Vagina (tissue), 2 donors: Measurements from ENCODE around the gene S100A12. TPM values are rescaled to one million over a fixed set of nuclear protein-coding genes. Genes with fewer than 3 reads are reported as not detected.

ENCODE experiments used
- DNase-seq, 2 donors: peaks; one replicate each; pipeline ENCODE4 v3.0.0-alpha.2; 2017; ENCODE audit errors: extremely low spot score in 2 of 2
- H3K27ac ChIP-seq: fragments of 200-600 bp; sonication (generic); one replicate; pipeline ENCODE4 v1.5.1; 2019
- H3K27me3 ChIP-seq: fragments of 200-600 bp; sonication (generic); one replicate; pipeline ENCODE4 v1.5.1; 2019
- H3K36me3 ChIP-seq, 2 donors: fragments of 200-600 bp; sonication (generic); one replicate each; pipeline ENCODE4 v1.5.1; 2017 to 2019
- H3K4me1 ChIP-seq: fragments of 200-600 bp; sonication (generic); one replicate; pipeline ENCODE4 v1.5.1; 2019
- H3K4me3 ChIP-seq, 2 donors: fragments of 200-600 bp; sonication (generic); 1 replicate in 1 of 2; 2 replicates in 1 of 2; pipeline ENCODE4 v1.5.1; 2016 to 2019
- H3K9me3 ChIP-seq: fragments of 200-600 bp; sonication (generic); one replicate; pipeline ENCODE4 v1.5.1; 2019
- CTCF ChIP-seq, 3 experiments: fragments of 450-650 bp in 2 of 3; fragments of 200-600 bp in 1 of 3; sonication (generic) in 1 of 3; IDR thresholded peaks; one replicate each; pipeline ENCODE4 v1.5.1; 2017 to 2019; ENCODE audit warnings: antibody characterized with exemption in 3 of 3, mild to moderate bottlenecking in 2 of 3, moderate library complexity in 2 of 3
- POLR2A ChIP-seq, 2 donors: fragments of 450-650 bp; IDR thresholded peaks; one replicate each; pipeline ENCODE4 v1.6.1; 2017; ENCODE audit warnings: antibody characterized with exemption in 2 of 2, mild to moderate bottlenecking in 2 of 2, moderate library complexity in 2 of 2
- POLR2AphosphoS5 ChIP-seq, 2 donors: sonication (generic); formaldehyde crosslinking; IDR thresholded peaks; one replicate each; pipeline ENCODE4 v1.9.0; 2017; ENCODE audit warnings: antibody characterized with exemption in 2 of 2, mild to moderate bottlenecking in 2 of 2, low read depth in 1 of 2; ENCODE audit not compliant: insufficient read depth in 1 of 2
- intact Hi-C: fragments of 100-400 bp; cut with DNase I; formaldehyde crosslinking; loops from one replicate; pipeline ENCODE4 v1.15.1; 2023
- total RNA-seq: library from RNA; depleted of rRNA; stranded (reverse); fragments of >200 nt; gene quantifications from one replicate; pipeline ENCODE4 v1.2.3, GENCODE V29; 2016

Gene S100A12
- total RNA-seq, 1 donor from 2014 or later, result 4.2 TPM

GRCh38 chr1:153390938-153391710, 15.7 kb upstream of the S100A12 start, which contains the start of gene S100A8:
TSS of gene S100A8 (minus strand) at chr1:153391073. CDS start at chr1:153390535, 538 bp downstream.
- H3K9me3 ChIP-seq, result no peaks in the 10 kb centered on the region
- H3K27ac ChIP-seq, result peak within 1 kb of the TSS; percentile 37
- no peak for TF ChIP-seq POLR2A (IDR thresholded peaks at IDR 0.05)
- peak in 1 of 2 donors; percentile 16 for TF ChIP-seq POLR2AphosphoS5 (IDR thresholded peaks at IDR 0.05; ENCODE audit: insufficient read depth in 1 of 2, low read depth in 1 of 2)
- H3K4me3 ChIP-seq, result peak within 1 kb of the TSS in 1 of 2 donors; percentile 23
- DNase-seq, result peak; percentile 84 to 86
- H3K36me3 ChIP-seq, result no peaks in the 10 kb centered on the region
- no peaks in the 10 kb centered on the region for H3K27me3 ChIP-seq
- H3K4me1 ChIP-seq, result no peaks in the 10 kb centered on the region
- intact Hi-C loops, result no loop called here

- Histone ChIP-seq H3K27me3 (no peaks in the 10 kb centered on the region), H3K27ac (peak overlapping the region; percentile 37), H3K9me3 (no peaks in the 10 kb centered on the region), H3K4me1 (no peaks in the 10 kb centered on the region), H3K36me3 (no peaks in the 10 kb centered on the region), H3K4me3 (peak overlapping the region in 1 of 2 donors; percentile 23)
- DNase-seq, result peak in 1 of 2 donors; percentile 52
- intact Hi-C loops, result no loop called here
- TF ChIP-seq POLR2AphosphoS5 (IDR thresholded peaks at IDR 0.05; ENCODE audit: insufficient read depth in 1 of 2, low read depth in 1 of 2) (no peak), POLR2A (IDR thresholded peaks at IDR 0.05) (no peak), CTCF (IDR thresholded peaks at IDR 0.05) (no peak)
Measured at GRCh38 chr1:153389973-153390879, 14.8 kb upstream of the S100A12 start.

- H3K4me1 ChIP-seq, result no peaks in the 10 kb centered on the region
- peak overlapping the region; percentile 37 for H3K27ac ChIP-seq
- intact Hi-C loops, result no loop called here
- no peak for TF ChIP-seq POLR2A (IDR thresholded peaks at IDR 0.05)
- TF ChIP-seq CTCF (IDR thresholded peaks at IDR 0.05), result no peak
- no peak for TF ChIP-seq POLR2AphosphoS5 (IDR thresholded peaks at IDR 0.05; ENCODE audit: insufficient read depth in 1 of 2, low read depth in 1 of 2)
- H3K4me3 ChIP-seq, result peak overlapping the region in 1 of 2 donors; percentile 23
- no peaks in the 10 kb centered on the region for H3K36me3 ChIP-seq
- H3K27me3 ChIP-seq, result no peaks in the 10 kb centered on the region
- no peak for DNase-seq
- H3K9me3 ChIP-seq, result no peaks in the 10 kb centered on the region
Measured at GRCh38 chr1:153389401-153389800, 14.0 kb upstream of the S100A12 start.

- intact Hi-C loops, result no loop called here
- Histone ChIP-seq H3K27ac (no peak overlapping the region), H3K4me1 (no peaks in the 10 kb centered on the region), H3K4me3 (no peak overlapping the region), H3K36me3 (no peaks in the 10 kb centered on the region), H3K27me3 (no peaks in the 10 kb centered on the region), H3K9me3 (no peaks in the 10 kb centered on the region)
- TF ChIP-seq POLR2A (IDR thresholded peaks at IDR 0.05), result no peak
- no peak for TF ChIP-seq CTCF (IDR thresholded peaks at IDR 0.05)
- no peak for TF ChIP-seq POLR2AphosphoS5 (IDR thresholded peaks at IDR 0.05; ENCODE audit: insufficient read depth in 1 of 2, low read depth in 1 of 2)
- DNase-seq, result peak; percentile 16 to 52
Measured at GRCh38 chr1:153387785-153388184, 12.4 kb upstream of the S100A12 start.

GRCh38 chr1:153387001-153387400, 11.6 kb upstream of the S100A12 start:
- DNase-seq, result peak in 1 of 2 donors; percentile 60
- Histone ChIP-seq H3K4me3 (no peak overlapping the region), H3K27me3 (no peaks in the 10 kb centered on the region), H3K36me3 (no peaks in the 10 kb centered on the region), H3K9me3 (no peaks in the 10 kb centered on the region), H3K4me1 (no peaks in the 10 kb centered on the region), H3K27ac (no peak overlapping the region)
- no peak for TF ChIP-seq CTCF (IDR thresholded peaks at IDR 0.05)
- TF ChIP-seq POLR2A (IDR thresholded peaks at IDR 0.05), result no peak
- TF ChIP-seq POLR2AphosphoS5 (IDR thresholded peaks at IDR 0.05; ENCODE audit: insufficient read depth in 1 of 2, low read depth in 1 of 2), result no peak
- intact Hi-C loops, result no loop called here
